SK-N-DZ (cell line): Measurements from ENCODE around the gene PLK3.

Experiments
- DNase-seq: peaks from one replicate; pipeline ENCODE4 v3.0.0-alpha.2; 2015; ENCODE audit warnings: low spot score
- small RNA-seq, 2 experiments: library from RNA; depleted of rRNA; stranded (forward); fragments of <200 nt; gene quantifications; one replicate each; pipeline ENCODE3, GENCODE V24; 2014

Gene PLK3

DNA sequence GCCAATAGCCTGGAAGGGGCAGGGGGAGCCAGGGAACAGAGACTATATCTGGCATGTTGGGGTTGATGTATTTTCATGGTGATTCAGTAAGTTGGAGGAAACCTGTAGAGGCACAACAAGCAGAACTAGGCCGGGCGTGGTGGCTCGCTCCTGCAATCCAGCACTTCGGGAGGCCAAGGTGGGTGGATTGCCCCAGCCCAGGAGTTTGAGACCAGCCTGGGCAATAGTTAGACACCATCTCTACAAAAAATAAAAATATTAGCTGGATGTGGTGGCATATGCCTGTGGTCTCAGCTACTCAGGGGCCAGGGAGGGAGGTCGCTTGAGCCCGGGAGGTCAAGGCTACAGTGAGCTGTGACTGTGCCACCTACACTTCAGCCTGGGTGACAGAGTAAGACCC lies 53.0 kb downstream of the PLK3 start:
- no peak for DNase-seq

DNA sequence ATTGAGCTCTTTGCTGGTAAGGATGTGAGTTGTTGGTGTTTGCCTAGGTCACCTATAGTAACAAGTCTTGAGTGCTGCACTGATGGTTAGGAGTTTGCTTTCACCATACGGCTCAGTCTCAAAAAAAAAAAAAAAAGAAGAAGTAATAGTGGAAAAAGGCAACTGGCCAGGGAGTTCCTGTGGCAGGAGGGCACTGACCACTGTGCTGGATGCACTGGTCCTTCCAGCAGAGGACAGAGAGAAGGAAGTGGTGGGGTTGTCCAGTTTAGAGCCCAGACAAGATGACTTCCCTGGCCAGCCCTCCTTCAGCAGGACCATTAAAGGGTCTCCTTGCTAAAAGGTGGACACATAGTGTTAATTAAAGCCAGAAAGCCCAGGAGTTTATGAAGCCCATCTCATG lies 54.8 kb downstream of the PLK3 start:
- no peak for DNase-seq

Small RNA genes lying within 50 kb of the gene (small RNA-seq; reads per million reads assigned to genes)
- 0 reads per million in 2 experiments for gene AL136380.1
- 3.2 to 187 reads per million in 2 experiments for gene SNORD38A
- 0 reads per million in 2 experiments for gene SNORD38B
- 127 to 1,526 reads per million in 2 experiments for gene SNORD46
- gene SNORD55: 0 reads per million in 2 experiments
